Activated naive CD8-positive, alpha-beta T cell treated with anti-CD3 and anti-CD28 coated beads for 36 hours (primary cell): ENCODE measurements around the gene RAB40C. TPM values are rescaled to one million over a fixed set of nuclear protein-coding genes. Genes with fewer than 3 reads are reported as not detected.

ENCODE experiments used
- DNase-seq: peaks from one replicate; pipeline ENCODE4 v3.0.0; 2021
- H3K27ac Mint-ChIP-seq: one replicate; pipeline ENCODE4 v1.8.0; 2022; ENCODE audit warnings: mild to moderate bottlenecking, moderate library complexity, mixed read lengths
- H3K27me3 Mint-ChIP-seq: one replicate; pipeline ENCODE4 v1.8.0; 2022; ENCODE audit warnings: mild to moderate bottlenecking, mixed read lengths
- H3K36me3 Mint-ChIP-seq: one replicate; pipeline ENCODE4 v1.8.0; 2021; ENCODE audit warnings: mild to moderate bottlenecking, mixed read lengths
- H3K4me1 Mint-ChIP-seq: one replicate; pipeline ENCODE4 v1.8.0; 2021; ENCODE audit warnings: mixed read lengths
- H3K4me3 Mint-ChIP-seq: one replicate; pipeline ENCODE4 v1.8.0; 2022; ENCODE audit warnings: mild to moderate bottlenecking, moderate library complexity, mixed read lengths
- H3K9me3 Mint-ChIP-seq: one replicate; pipeline ENCODE4 v1.8.0; 2022; ENCODE audit warnings: mixed read lengths
- total RNA-seq, 2 experiments: library from RNA; stranded (reverse); gene quantifications; one replicate each; pipeline ENCODE4 v1.2.3, GENCODE V29; 2021

RAB40C gene
- total RNA-seq, 2 experiments from 2014 or later, result 7.2 to 7.6 TPM

DNA sequence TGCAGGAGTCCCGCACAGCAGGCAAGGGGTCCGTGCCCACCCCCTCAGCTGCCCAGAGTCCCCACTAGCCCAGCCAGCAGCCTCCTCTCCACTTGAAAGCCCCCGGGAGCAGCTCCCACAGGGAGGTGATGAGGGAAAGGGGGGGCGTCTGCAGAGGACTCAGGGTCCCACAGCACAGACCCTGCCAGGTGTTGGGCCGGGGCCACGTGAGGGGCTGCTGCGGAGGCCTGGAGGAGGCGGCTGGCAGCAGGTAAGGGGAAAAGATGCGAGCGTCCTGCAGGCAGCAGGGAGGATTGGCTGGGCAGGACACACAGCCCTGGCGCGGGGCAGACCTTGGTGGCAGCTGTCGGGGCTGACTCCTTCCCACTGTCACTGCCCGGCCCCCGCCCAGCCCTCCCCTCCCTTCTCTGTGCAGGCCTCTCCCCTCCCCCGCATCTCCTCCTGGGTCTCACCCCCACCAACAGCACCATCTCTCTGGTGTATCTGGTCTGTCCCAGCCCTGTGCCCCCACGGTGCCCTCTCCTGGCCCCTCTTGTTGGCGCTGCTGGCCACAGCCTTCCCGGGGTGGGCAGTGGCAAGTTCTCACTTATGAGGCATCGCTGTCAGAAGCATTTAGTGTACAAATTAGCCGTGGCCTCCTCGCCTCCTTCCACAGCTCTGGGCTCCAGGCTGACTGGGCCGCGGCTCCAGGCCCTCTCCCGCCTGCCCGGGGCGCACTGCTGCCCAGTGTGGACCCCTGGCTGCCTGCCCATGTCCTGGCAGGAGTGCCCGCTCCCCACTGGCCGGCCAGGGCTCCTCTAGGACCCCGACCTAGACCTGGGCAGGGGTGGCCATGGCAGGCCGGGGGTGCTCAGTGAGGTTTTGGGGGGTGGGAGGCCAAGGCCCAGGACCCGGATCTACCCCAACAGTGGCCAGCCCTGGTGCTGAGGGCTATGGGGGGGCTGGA is 34.1 kb upstream of the RAB40C start:
- no peak overlapping the region for H3K4me3 Mint-ChIP-seq
- H3K4me1 Mint-ChIP-seq, result no peaks in the 10 kb centered on the region
- no peak for DNase-seq
- no peak overlapping the region for H3K27ac Mint-ChIP-seq
- no peaks in the 10 kb centered on the region for H3K9me3 Mint-ChIP-seq
- H3K36me3 Mint-ChIP-seq, result no peaks in the 10 kb centered on the region
- peaks cover 8% of the 10 kb centered on the region for H3K27me3 Mint-ChIP-seq

DNA sequence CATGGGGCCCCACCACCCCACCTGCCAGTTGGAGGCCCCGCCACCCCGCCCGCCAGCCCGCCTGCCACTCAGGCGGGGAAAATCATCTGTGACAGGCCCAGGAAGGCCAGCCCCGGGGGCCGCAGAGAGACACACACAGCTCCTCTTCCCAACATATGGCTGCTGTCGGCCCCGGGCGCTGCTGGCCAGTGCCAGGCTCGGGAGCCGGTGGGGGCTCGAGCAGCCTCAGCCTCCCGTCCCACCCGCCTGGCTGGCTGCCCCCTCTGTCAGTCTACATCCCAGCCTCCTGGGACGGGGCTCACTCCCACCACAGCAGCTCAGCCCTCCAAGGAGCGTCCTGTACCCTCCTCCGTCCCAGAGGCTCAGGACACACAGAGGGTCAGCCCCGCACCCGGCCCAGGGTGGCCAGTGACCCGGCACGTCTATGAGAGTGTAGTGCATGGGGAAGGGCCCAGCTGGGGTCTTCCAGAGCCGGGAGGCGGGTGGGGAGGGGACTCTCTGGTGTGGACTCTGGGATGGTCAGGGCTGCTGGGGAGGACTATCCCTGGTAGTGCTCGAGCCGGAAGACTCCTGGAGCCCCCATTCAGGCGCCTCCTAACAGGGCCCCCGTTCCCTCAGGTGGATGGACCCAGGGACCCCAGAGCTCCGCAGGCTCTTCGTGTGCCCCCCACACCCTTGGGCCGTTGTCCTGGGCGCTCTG is 33.2 kb upstream of the RAB40C start:
- Mint-ChIP-seq H3K27ac (no peak overlapping the region), H3K36me3 (no peaks in the 10 kb centered on the region), H3K4me3 (no peak overlapping the region), H3K27me3 (peaks cover 8% of the 10 kb centered on the region), H3K4me1 (no peaks in the 10 kb centered on the region), H3K9me3 (no peaks in the 10 kb centered on the region)
- no peak for DNase-seq

DNA sequence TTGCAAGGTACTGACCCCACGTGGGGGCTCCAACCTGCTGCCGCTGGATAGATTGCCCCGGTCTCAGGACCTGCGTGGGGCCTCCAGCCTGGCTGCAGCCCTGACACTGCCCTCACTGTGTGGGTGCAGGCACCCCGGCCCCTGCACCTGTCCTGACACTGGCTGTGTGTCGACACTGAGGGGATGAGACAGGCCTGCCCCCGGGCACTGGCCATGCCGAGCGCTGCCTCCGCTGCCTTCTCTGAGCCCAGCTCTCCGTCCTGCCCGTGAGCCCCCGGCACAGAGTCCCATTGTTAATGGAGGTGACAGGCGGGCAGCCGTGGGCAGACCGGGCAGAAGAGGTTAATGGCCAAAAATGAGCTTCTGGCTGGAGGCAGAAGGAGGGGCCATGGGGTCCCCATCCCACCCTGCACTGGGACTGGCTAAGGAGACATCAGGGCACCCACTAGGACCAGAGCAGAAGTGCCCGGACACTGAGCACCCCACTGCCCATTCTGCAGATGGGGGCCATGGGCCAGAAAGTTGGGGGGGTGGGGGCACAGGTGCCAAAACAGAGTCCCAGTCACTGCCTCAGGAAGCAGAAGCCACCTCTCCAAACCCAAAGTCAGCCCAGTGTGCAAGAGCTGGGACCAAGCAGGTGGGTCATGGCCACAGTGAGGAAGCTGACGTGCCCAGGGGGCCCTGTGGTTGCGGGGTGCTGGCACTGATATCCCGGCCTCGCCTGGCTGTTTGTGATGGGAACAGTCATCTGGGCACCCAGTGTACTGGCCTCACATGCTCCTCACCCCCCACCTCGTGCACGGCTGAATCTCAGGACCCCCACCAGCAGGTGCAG is 32.2 kb upstream of the RAB40C start:
- Mint-ChIP-seq H3K4me1 (no peaks in the 10 kb centered on the region), H3K4me3 (no peak overlapping the region), H3K27me3 (peaks cover 14% of the 10 kb centered on the region), H3K9me3 (no peaks in the 10 kb centered on the region), H3K36me3 (no peaks in the 10 kb centered on the region), H3K27ac (no peak overlapping the region)
- no peak for DNase-seq

DNA sequence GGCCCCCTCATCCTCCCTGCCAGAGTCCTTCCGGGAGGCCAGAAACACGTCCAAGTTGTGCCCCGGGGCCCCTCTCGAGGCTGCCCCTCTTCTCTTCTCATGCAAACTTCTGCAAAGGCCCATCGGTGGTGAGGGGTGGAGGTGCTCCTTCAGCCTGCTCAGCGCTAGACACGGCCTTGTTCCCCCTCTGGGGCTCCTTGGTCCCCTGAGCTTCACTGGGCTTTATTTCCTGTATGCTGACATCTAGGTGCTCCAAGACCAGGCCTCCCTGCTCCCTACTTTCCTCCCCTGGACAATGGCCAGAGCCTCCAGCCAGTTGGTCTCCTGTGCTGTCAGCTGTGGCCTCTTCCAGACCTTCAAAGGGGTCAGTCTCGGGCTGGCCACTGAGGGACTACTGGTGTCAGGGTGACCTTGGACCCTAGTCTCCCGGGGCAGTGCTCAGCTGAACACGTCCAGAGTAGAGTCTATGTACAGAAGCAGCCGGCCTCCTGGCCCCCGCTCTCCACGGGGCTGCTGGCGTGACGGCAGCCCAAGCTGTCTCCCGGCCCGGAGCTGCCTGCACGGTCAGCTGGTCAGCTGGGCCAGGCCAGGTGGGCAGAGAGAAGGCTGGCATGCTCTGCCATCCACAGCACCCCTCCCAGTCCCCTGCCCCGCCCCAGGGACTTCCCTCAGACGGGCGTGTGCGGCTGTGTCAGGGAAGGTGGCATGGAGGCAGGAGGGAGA is 31.4 kb upstream of the RAB40C start:
- Mint-ChIP-seq H3K27me3 (peaks cover 14% of the 10 kb centered on the region), H3K4me1 (no peaks in the 10 kb centered on the region), H3K9me3 (no peaks in the 10 kb centered on the region), H3K4me3 (no peak overlapping the region), H3K27ac (no peak overlapping the region), H3K36me3 (no peaks in the 10 kb centered on the region)
- DNase-seq, result no peak

DNA sequence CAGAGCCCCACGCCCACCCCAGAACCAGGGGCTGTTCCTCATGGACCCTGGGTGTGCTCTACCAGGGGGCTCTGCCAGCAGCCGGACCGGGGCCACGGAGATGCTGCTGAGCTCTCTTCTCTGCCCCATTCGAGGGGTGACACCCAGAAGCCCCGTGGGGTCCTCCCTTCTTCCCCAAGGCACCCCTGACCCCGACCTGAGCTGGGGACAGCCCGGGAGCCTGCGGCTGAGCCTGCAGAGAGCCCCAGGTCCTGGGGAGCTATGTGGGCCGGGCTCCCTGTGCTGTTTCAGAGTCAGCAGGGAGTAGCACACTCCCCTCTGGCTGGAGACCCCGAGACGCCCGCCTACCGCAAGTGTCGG is 30.9 kb upstream of the RAB40C start:
- H3K27ac Mint-ChIP-seq, result no peak overlapping the region
- no peaks in the 10 kb centered on the region for H3K4me1 Mint-ChIP-seq
- DNase-seq, result no peak
- H3K27me3 Mint-ChIP-seq, result peaks cover 14% of the 10 kb centered on the region
- no peaks in the 10 kb centered on the region for H3K36me3 Mint-ChIP-seq
- H3K9me3 Mint-ChIP-seq, result no peaks in the 10 kb centered on the region
- no peak overlapping the region for H3K4me3 Mint-ChIP-seq

DNA sequence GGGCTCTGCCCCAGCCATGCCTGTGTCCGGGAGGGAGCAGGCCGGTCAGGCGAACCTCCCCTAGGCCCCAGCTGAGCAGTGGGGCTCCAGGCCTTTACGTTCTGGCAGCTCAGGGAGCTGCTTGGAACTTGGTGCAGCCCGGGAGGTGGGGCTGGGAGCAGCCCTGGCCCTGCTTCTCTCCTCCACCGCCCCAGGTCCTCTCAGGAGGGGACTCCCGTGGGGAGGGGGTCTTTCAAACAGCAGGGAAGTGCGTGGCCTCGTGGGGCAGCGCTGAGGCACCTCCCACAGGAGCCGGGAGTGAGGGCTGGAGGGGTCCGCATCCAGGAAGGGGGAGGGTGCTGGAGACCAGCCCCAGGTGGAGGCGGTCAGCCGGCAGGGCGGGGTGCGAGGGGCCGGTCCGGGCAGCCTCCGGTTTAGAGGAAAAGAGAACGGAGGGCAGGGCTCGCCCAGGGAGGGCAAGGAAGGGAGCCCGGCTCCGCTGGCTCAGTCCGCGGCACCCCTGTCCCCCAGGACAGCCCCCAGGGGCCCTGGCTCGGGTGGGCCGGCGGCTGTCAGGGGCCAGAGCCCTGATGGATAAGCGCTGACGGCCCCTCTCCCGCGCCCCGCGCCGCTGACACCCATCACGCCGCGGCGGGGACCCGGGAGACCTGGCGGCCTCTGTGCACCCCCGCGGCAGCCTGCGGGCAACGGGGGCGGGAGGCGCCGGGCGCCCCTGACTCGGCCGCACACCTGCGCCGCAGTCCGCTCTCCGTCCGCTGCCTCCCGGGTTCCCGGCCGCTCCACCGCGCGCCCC is 30.3 kb upstream of the RAB40C start:
- Mint-ChIP-seq H3K9me3 (no peaks in the 10 kb centered on the region), H3K27ac (no peak overlapping the region), H3K4me3 (no peak overlapping the region), H3K27me3 (peaks cover 14% of the 10 kb centered on the region), H3K36me3 (no peaks in the 10 kb centered on the region), H3K4me1 (no peaks in the 10 kb centered on the region)
- no peak for DNase-seq

DNA sequence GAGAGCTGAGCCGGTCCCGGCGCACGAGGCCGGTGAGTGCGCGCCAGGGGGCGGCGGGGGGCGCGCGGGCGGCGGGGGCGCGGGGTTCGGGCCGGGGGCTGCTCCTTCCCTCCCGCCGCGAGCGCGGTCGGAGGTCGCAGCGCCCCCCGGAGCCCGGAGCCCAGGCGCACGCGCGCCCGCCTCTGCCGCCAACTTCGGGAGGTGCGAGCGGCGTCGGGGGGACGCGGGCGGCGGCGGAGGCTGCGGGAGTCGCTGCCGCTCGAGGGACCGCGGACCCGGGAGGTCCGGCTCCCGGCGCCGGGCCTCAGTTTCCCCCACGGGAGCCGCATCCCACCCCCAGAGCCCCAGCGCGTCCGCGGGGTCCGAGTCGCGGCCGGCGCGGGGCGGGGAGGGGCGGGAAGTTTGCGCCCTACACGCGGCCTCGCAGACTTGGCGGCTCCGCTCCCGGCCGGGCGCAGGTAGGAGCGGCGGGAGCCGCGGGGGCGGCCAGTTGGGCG is 29.6 kb upstream of the RAB40C start, which contains the start of gene PRR35:
Gene PRR35 (plus strand): TSS at position 191 of the 497 bp plus-strand sequence. CDS start 2,901 bp downstream, outside the sequence.
- no peaks in the 10 kb centered on the region for H3K36me3 Mint-ChIP-seq
- H3K4me3 Mint-ChIP-seq, result no peak within 1 kb of the TSS
- H3K4me1 Mint-ChIP-seq, result no peaks in the 10 kb centered on the region
- peaks cover 14% of the 10 kb centered on the region for H3K27me3 Mint-ChIP-seq
- no peaks in the 10 kb centered on the region for H3K9me3 Mint-ChIP-seq
- DNase-seq, result no peak
- no peak within 1 kb of the TSS for H3K27ac Mint-ChIP-seq

DNA sequence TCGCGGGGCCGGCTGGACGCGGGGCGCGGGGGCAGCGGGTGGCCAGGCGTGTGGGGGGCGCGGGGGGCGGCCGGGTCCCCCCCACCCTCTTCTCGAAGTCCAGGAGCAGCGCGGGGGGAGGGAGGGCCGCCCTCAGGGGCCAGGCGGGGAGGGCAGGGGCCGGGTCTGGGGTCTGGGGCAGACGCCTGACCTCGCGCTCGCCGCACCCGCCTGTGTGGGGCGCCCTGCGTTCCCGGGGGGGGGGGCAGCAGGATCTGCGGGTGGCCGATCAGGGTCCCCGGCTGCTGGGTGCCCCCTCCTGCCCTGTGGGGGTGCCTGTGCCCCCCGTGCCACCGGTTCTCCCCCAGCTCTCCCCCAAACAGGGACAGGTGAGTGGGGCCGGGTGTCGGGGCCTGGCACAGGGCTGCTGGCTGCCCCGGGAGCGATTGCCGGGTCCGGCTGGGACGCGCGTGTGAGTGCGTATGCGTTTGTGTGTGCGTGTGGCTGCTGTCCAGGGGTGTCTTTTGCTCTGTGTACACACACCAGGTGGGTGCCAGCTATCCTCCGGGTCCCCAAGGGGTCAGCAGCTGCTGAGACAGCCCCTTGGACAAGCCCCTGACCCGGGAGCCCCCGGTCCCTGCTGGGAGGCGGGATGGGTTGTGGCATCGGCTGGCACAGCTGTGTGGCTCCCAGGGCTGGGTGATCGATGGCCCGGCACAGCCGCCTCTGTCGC is 29.0 kb upstream of the RAB40C start:
- Mint-ChIP-seq H3K4me1 (no peaks in the 10 kb centered on the region), H3K9me3 (no peaks in the 10 kb centered on the region), H3K4me3 (no peak overlapping the region), H3K27ac (no peak overlapping the region), H3K36me3 (no peaks in the 10 kb centered on the region), H3K27me3 (peaks cover 14% of the 10 kb centered on the region)
- DNase-seq, result no peak

DNA sequence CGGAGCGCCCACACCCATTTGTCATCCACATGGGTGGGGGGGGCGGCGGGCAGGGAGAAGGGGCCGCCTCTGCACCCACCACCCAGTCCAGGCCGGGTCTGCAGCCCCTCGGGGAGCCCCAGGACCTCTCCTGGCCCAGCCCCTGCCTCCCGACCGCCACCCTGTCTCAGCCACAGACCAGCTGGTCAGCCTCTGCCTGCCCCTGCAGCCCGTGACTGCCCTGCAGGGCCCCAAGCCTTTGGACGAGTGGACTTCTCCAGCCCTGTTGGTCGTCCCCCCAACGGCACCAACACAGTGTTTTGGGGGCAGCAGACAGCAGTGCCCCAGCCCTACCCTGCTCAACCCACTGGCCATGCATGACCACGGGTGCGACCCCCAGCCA is 28.5 kb upstream of the RAB40C start:
- Mint-ChIP-seq H3K4me3 (no peak overlapping the region), H3K36me3 (no peaks in the 10 kb centered on the region), H3K27ac (no peak overlapping the region), H3K27me3 (peaks cover 14% of the 10 kb centered on the region), H3K9me3 (no peaks in the 10 kb centered on the region), H3K4me1 (peaks cover under 1% of the 10 kb centered on the region)
- no peak for DNase-seq

DNA sequence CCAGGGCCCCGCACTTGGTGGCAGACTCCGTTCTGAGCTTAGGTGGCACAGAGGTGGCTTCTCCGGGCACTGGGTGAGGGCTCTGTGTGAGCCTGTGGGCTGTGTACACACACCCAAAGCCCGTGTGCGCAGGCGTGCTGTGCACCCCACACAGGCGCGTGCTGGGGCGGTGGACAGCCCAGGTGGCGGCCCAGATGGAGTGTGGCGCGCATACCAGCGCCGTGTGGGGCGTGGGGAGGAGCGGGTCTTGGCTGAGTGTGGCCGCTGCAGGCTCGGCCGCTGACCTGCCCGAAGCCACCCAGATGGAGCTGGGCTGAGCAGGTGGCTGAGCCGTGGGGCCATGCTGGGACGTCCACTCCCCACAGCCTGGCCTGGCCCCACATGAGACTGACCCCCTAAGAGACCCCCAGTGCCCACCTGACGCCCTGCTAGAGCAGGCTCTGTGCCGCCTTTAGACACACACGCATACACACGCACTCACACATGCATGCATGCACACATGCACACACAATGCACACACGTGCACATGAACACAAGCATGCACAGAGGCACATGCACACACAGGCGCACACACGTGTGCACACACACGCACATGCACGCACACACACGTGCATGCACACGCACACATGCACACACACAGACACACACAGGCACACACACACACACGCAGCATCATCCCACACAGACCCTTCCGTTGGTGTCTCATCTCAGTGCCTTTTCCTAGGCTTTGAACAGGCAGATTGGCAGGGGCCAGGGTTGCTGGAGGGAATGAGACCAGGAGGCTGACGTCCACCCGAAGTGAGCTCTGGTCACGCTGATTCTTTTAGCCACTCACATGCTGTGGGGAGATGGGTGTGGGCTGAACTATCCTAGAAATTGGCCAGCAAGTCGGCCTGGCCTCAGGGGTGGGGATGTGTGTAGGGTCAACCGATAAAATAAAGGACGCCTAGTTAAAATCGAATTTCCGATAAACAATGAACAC is 27.6 kb upstream of the RAB40C start:
- Mint-ChIP-seq H3K4me3 (no peak overlapping the region), H3K4me1 (peaks cover 9% of the 10 kb centered on the region), H3K36me3 (no peaks in the 10 kb centered on the region), H3K9me3 (no peaks in the 10 kb centered on the region), H3K27ac (no peak overlapping the region), H3K27me3 (peaks cover 14% of the 10 kb centered on the region)
- no peak for DNase-seq

DNA sequence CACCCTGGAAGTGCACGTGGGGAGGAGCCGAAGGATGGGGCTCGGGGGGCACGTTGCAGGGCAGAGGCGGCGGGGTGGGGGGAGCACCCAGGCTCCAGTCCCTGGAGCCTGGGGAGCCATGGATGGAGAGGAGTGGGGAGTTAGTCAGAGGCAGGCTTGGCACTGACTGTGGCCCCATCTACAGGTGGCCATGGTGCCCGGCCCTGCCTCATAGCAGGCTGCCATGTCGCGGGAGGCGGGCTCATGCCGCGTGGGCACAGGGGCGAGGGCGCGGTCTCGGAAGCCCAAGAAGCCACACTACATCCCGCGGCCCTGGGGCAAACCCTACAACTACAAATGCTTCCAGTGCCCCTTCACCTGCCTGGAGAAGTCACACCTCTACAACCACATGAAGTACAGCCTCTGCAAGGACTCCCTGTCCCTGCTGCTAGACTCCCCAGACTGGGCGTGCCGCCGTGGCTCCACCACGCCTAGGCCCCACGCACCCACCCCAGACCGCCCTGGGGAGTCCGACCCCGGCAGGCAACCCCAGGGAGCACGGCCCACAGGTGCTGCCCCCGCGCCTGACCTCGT is 26.7 kb upstream of the RAB40C start:
- no peak overlapping the region for H3K27ac Mint-ChIP-seq
- H3K36me3 Mint-ChIP-seq, result no peaks in the 10 kb centered on the region
- no peak overlapping the region for H3K4me3 Mint-ChIP-seq

More for the DNA sequence above, 26.7 kb upstream of the RAB40C start:
- peaks cover 9% of the 10 kb centered on the region for H3K4me1 Mint-ChIP-seq
- H3K9me3 Mint-ChIP-seq, result no peaks in the 10 kb centered on the region
- DNase-seq, result no peak
- peaks cover 14% of the 10 kb centered on the region for H3K27me3 Mint-ChIP-seq
